Muscle of leg (tissue), 11 donors: ENCODE measurements around the gene IFNGR1. TPM values are rescaled to one million over a fixed set of nuclear protein-coding genes. Genes with fewer than 3 reads are reported as not detected.

Experiments used
- DNase-seq: peaks from one replicate; pipeline ENCODE4 v3.0.0; 2013
- H3K27ac ChIP-seq: one replicate; pipeline ENCODE4 v1.5.1; 2013; ENCODE audit warnings: mild to moderate bottlenecking, low read length, control low read depth
- H3K27me3 ChIP-seq: one replicate; pipeline ENCODE4 v1.6.1; 2013; ENCODE audit warnings: low read length; ENCODE audit not compliant: control insufficient read depth, insufficient read depth
- H3K36me3 ChIP-seq: one replicate; pipeline ENCODE4 v1.6.1; 2013; ENCODE audit warnings: low read length; ENCODE audit not compliant: control insufficient read depth, insufficient read depth
- H3K4me1 ChIP-seq: one replicate; pipeline ENCODE4 v1.6.1; 2013; ENCODE audit warnings: low read length; ENCODE audit not compliant: control insufficient read depth, insufficient read depth
- H3K4me3 ChIP-seq: one replicate; pipeline ENCODE4 v1.5.1; 2013; ENCODE audit warnings: low read length, control low read depth
- H3K9me3 ChIP-seq: replicated peaks from 2 replicates; pipeline ENCODE4 v1.6.1; 2013; ENCODE audit warnings: low read depth, low read length; ENCODE audit not compliant: control insufficient read depth
- WGBS: methylation state at CpG from one replicate; pipeline ENCODE4 v1.1.5; 2013; ENCODE audit warnings: missing lambda C conversion rate; ENCODE audit not compliant: insufficient coverage; 5-methylcytosine and 5-hydroxymethylcytosine counted together
- polyA plus RNA-seq, 8 donors: library from polyadenylated mRNA; unstranded; fragments of 120-200 nt; gene quantifications; one replicate each; pipeline versions ENCODE4 v1.2.1 to v1.2.3, GENCODE V29; 2013; ENCODE audit warnings: inconsistent platforms in 1 of 8, low replicate concordance in 1 of 8; ENCODE audit not compliant: insufficient read length in 8 of 8, insufficient read depth in 1 of 8
- total RNA-seq: library from RNA; stranded (reverse); fragments of 120-200 nt; gene quantifications from one replicate; pipeline ENCODE4 v1.2.4, GENCODE V29; 2013

Gene IFNGR1
- total and polyA plus RNA-seq, 9 donors, result 41.8 to 55.2 (median 46.3) TPM

- H3K36me3 ChIP-seq, result peaks cover 21% of the 10 kb centered on the region
Observed at GRCh38 chr6:137200288-137200687, 18.9 kb downstream of the IFNGR1 start.

GRCh38 chr6:137197684-137198645, 21.2 kb downstream of the IFNGR1 start:
- Histone ChIP-seq H3K27ac (no peak overlapping the region), H3K36me3 (peaks cover 15% of the 10 kb centered on the region), H3K27me3 (no peaks in the 10 kb centered on the region), H3K9me3 (no peaks in the 10 kb centered on the region), H3K4me1 (no peaks in the 10 kb centered on the region), H3K4me3 (no peak overlapping the region)
- WGBS, result 97% methylated on average over 5 of the region's 11 CpGs
- DNase-seq, result no peak

More at GRCh38 chr6:137200288-137200687, 18.9 kb downstream of the IFNGR1 start:
- Histone ChIP-seq H3K27ac (no peak overlapping the region), H3K4me3 (no peak overlapping the region), H3K9me3 (no peaks in the 10 kb centered on the region), H3K27me3 (no peaks in the 10 kb centered on the region), H3K4me1 (no peaks in the 10 kb centered on the region)
- 83% methylated on average over 1 of the region's 4 CpGs for WGBS
- DNase-seq, result no peak

- Histone ChIP-seq H3K9me3 (no peaks in the 10 kb centered on the region), H3K36me3 (peaks cover 7% of the 10 kb centered on the region), H3K4me1 (no peaks in the 10 kb centered on the region), H3K27ac (no peak overlapping the region), H3K27me3 (no peaks in the 10 kb centered on the region), H3K4me3 (no peak overlapping the region)
- no CpG with 5 or more reads among the region's 5 CpGs for WGBS
- no peak for DNase-seq
Observed at GRCh38 chr6:137193256-137194070, 25.7 kb downstream of the IFNGR1 start.

- Histone ChIP-seq H3K36me3 (peaks cover 2% of the 10 kb centered on the region), H3K27me3 (no peaks in the 10 kb centered on the region), H3K9me3 (peaks cover 4% of the 10 kb centered on the region), H3K4me1 (no peaks in the 10 kb centered on the region), H3K4me3 (no peak overlapping the region), H3K27ac (no peak overlapping the region)
- no CpG with 5 or more reads among the region's 4 CpGs for WGBS
- no peak for DNase-seq
Observed at GRCh38 chr6:137192821-137193220, 26.4 kb downstream of the IFNGR1 start.

- Histone ChIP-seq H3K4me3 (no peak overlapping the region), H3K4me1 (no peaks in the 10 kb centered on the region), H3K36me3 (no peaks in the 10 kb centered on the region), H3K27me3 (no peaks in the 10 kb centered on the region), H3K9me3 (peaks cover 4% of the 10 kb centered on the region), H3K27ac (no peak overlapping the region)
- WGBS, result no CpG with 5 or more reads among the region's 1 CpG
- peak; percentile 88 for DNase-seq
Observed at GRCh38 chr6:137191670-137192069, 27.5 kb downstream of the IFNGR1 start.

- no peaks in the 10 kb centered on the region for H3K27me3 ChIP-seq
- H3K4me1 ChIP-seq, result no peaks in the 10 kb centered on the region
- no peaks in the 10 kb centered on the region for H3K36me3 ChIP-seq
- DNase-seq, result no peak
- no peak overlapping the region for H3K27ac ChIP-seq
- WGBS, result no CpG with 5 or more reads among the region's 3 CpGs
- H3K9me3 ChIP-seq, result peaks cover 6% of the 10 kb centered on the region
- H3K4me3 ChIP-seq, result no peak overlapping the region
Observed at GRCh38 chr6:137191236-137191635, 27.9 kb downstream of the IFNGR1 start.

- WGBS, result no CpG with 5 or more reads among the region's 5 CpGs
- H3K9me3 ChIP-seq, result peaks cover 10% of the 10 kb centered on the region
- no peaks in the 10 kb centered on the region for H3K4me1 ChIP-seq
- no peak overlapping the region for H3K27ac ChIP-seq
- no peaks in the 10 kb centered on the region for H3K27me3 ChIP-seq
- H3K36me3 ChIP-seq, result no peaks in the 10 kb centered on the region
- no peak for DNase-seq
- H3K4me3 ChIP-seq, result no peak overlapping the region
Observed at GRCh38 chr6:137190583-137191094, 28.5 kb downstream of the IFNGR1 start.

- Histone ChIP-seq H3K4me1 (no peaks in the 10 kb centered on the region), H3K27me3 (no peaks in the 10 kb centered on the region), H3K9me3 (peaks cover 23% of the 10 kb centered on the region), H3K27ac (no peak overlapping the region), H3K4me3 (no peak overlapping the region), H3K36me3 (no peaks in the 10 kb centered on the region)
- 70% methylated on average over 1 of the region's 5 CpGs for WGBS
- DNase-seq, result no peak
Observed at GRCh38 chr6:137188855-137189254, 30.3 kb downstream of the IFNGR1 start.

GRCh38 chr6:137185290-137185689, 33.9 kb downstream of the IFNGR1 start:
- WGBS, result 100% methylated on average over 1 of the region's 3 CpGs
- no peaks in the 10 kb centered on the region for H3K4me1 ChIP-seq
- no peak overlapping the region for H3K4me3 ChIP-seq
- H3K27ac ChIP-seq, result no peak overlapping the region
- H3K27me3 ChIP-seq, result no peaks in the 10 kb centered on the region
- DNase-seq, result no peak
- H3K9me3 ChIP-seq, result peaks cover 45% of the 10 kb centered on the region
- no peaks in the 10 kb centered on the region for H3K36me3 ChIP-seq

GRCh38 chr6:137182654-137183073, 36.5 kb downstream of the IFNGR1 start:
- no peak overlapping the region for H3K4me3 ChIP-seq
- peaks cover 49% of the 10 kb centered on the region for H3K9me3 ChIP-seq
- H3K27me3 ChIP-seq, result no peaks in the 10 kb centered on the region
- H3K27ac ChIP-seq, result no peak overlapping the region
- no peaks in the 10 kb centered on the region for H3K36me3 ChIP-seq
- no peak for DNase-seq
- H3K4me1 ChIP-seq, result no peaks in the 10 kb centered on the region
